Measurements from ENCODE around the gene SLC35B1.

The SLC35B1 gene

GRCh38 chr17:49700960-49701359 is 6.8 kb downstream of the SLC35B1 start:
- no peak for DNase-seq (ENCODE audit: low read depth in 1 of 2, low spot score in 1 of 2)

- DNase-seq (ENCODE audit: low read depth in 1 of 2, low spot score in 1 of 2): no peak
Measured at GRCh38 chr17:49699966-49700575, 7.7 kb downstream of the SLC35B1 start.

- DNase-seq (ENCODE audit: low read depth in 1 of 2, low spot score in 1 of 2): no peak
Measured at GRCh38 chr17:49698005-49698404, 9.8 kb downstream of the SLC35B1 start.

- DNase-seq (ENCODE audit: low read depth in 1 of 2, low spot score in 1 of 2): peak in 1 of 2 donors; percentile 28
Measured at GRCh38 chr17:49696233-49696761, 11.5 kb downstream of the SLC35B1 start.

GRCh38 chr17:49695698-49696232 is 12.0 kb downstream of the SLC35B1 start:
- no peak for DNase-seq (ENCODE audit: low read depth in 1 of 2, low spot score in 1 of 2)

GRCh38 chr17:49694847-49695697 is 12.7 kb downstream of the SLC35B1 start:
- DNase-seq (ENCODE audit: low read depth in 1 of 2, low spot score in 1 of 2): peak; percentile 48 to 62

GRCh38 chr17:49692751-49693150 is 15.0 kb downstream of the SLC35B1 start:
- DNase-seq (ENCODE audit: low read depth in 1 of 2, low spot score in 1 of 2): no peak

- no peak for DNase-seq (ENCODE audit: low read depth in 1 of 2, low spot score in 1 of 2)
Measured at GRCh38 chr17:49691677-49692191, 16.0 kb downstream of the SLC35B1 start.

GRCh38 chr17:49691086-49691676 is 16.6 kb downstream of the SLC35B1 start:
- DNase-seq (ENCODE audit: low read depth in 1 of 2, low spot score in 1 of 2): no peak

- no peak for DNase-seq (ENCODE audit: low read depth in 1 of 2, low spot score in 1 of 2)
Measured at GRCh38 chr17:49690256-49690655, 17.5 kb downstream of the SLC35B1 start.

GRCh38 chr17:49688848-49689247 is 18.9 kb downstream of the SLC35B1 start:
- no peak for DNase-seq (ENCODE audit: low read depth in 1 of 2, low spot score in 1 of 2)

GRCh38 chr17:49687878-49688491 is 19.8 kb downstream of the SLC35B1 start:
- no peak for DNase-seq (ENCODE audit: low read depth in 1 of 2, low spot score in 1 of 2)

- no peak for DNase-seq (ENCODE audit: low read depth in 1 of 2, low spot score in 1 of 2)
Measured at GRCh38 chr17:49681106-49681979, 26.4 kb downstream of the SLC35B1 start.

- DNase-seq (ENCODE audit: low read depth in 1 of 2, low spot score in 1 of 2): no peak
Measured at GRCh38 chr17:49680314-49680713, 27.4 kb downstream of the SLC35B1 start.

- DNase-seq (ENCODE audit: low read depth in 1 of 2, low spot score in 1 of 2): peak; percentile 98
Measured at GRCh38 chr17:49677933-49678847, 29.6 kb downstream of the SLC35B1 start, which contains the start of gene SPOP. Gene SPOP, minus strand, starts transcription at chr17:49678097. Its CDS starts 55,287 bp downstream, at chr17:49622810.

- DNase-seq (ENCODE audit: low read depth in 1 of 2, low spot score in 1 of 2): peak; percentile 94 to 96
Measured at GRCh38 chr17:49677134-49677932, 30.4 kb downstream of the SLC35B1 start.

GRCh38 chr17:49676276-49676868 is 31.4 kb downstream of the SLC35B1 start:
- DNase-seq (ENCODE audit: low read depth in 1 of 2, low spot score in 1 of 2): no peak

- DNase-seq (ENCODE audit: low read depth in 1 of 2, low spot score in 1 of 2): no peak
Measured at GRCh38 chr17:49674507-49674906, 33.3 kb downstream of the SLC35B1 start.

All from stimulated activated CD4-positive, alpha-beta T cell treated with anti-CD3 and anti-CD28 coated beads, Interleukin-15, amount 100 ng/mL, for 1 hour (primary cell).